ENCODE results near the gene DAPK1.

Gene DAPK1

DNA sequence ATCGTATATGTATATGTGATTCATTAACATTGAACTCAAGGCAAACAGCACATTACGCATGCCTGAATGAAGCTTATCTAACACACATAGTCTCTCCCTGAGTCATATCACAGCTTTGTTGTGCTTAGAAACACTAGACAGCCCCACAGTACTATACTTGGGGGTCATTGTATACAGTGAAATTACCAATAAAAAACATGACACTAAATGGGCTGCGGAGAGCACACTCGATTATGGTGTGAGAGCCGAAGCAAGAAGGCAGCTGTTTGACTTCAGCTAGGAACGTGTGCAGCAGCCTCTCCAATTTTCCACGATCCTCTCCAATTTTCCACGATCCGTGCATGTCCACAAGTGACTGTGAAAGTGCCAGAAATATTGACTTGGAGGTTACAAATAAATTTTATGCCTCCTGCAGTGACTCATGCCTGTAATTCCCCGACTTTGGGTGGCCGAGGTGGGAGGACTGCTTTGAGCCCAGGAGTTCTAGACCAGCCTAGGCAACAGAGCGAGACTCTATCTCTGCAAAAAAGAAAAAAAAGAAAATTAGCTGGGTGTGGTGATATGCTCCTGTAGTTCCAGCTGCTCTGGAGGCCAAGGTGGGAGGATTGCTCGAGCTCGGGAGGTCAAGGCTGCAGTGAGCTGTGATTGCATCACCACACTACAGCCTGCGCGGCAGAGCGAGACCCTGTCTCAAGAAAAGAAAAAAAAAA is 102.4 kb downstream of the DAPK1 start:
- no peak for DNase-seq

DNA sequence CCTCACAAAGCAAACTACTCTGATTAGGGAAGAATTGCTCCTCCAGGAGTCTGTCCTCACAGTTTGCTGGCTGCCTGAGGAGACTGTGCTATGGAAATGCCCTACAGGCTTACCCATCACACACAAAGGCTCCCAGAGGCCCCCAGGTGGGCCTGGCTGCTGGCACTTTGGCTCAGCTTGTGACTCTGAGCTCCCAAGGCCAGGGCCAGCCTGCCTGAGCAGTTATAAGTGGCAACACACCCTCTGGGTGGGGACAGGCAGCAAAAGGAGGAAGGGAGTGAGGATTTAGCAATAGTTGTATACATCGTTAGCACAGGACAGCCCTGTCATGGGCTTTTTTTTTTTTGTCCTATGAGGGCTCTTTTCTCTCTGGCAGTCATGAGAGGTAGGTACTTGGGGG is 103.5 kb downstream of the DAPK1 start:
- DNase-seq, result no peak

DNA sequence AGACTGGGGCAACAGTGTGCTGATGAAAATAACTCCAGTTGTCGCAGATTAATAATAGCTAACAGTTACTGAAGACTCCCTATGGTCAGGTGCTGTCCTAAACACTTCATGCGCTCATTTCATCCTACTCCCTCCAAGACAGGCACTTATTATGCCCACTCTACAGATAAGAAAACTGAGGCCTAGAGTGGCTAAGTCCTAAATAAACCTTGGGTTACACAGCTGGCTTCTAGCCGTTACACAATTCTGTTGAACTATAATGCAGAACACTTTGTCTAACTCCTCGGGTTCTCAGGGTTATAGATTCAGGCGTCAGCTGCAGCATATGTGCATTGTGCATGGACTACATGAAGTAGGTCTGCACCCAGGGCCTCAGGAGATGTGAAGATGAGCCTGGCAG is 103.9 kb downstream of the DAPK1 start:
- DNase-seq, result no peak

DNA sequence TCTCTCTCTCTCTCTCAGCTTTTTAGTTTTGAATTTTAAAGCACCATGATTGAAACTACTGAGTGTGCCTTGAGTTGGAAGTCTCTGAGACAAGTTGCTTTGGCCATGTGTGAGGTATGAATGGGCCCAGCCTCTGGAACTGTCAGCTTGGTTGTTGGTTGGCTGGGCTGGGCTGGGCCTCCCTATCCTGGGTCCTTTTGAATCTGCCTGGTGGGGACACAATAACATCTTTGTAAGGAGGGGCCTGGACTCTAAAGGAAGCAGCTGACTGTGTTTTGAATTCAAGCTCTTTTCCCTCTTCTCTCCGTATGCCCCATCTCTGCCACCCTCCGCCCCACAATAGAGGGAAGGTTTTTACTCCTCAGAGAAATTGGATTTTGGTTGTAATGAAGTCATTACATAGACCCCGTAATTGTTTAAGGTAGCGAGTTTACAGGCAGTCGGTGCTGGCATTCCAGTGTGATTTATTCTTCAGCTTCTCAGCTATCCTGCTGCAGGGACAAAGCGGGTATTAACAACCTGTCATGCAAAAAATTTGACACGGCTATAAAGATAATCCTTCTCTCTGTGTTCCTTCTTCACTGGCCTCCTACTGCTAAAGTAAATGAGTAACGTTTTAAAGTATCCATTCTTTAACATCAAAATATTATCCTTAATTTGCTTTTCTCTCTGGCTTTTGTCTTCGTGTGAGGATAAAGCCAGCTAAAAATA is 105.4 kb downstream of the DAPK1 start:
- DNase-seq, result no peak

DNA sequence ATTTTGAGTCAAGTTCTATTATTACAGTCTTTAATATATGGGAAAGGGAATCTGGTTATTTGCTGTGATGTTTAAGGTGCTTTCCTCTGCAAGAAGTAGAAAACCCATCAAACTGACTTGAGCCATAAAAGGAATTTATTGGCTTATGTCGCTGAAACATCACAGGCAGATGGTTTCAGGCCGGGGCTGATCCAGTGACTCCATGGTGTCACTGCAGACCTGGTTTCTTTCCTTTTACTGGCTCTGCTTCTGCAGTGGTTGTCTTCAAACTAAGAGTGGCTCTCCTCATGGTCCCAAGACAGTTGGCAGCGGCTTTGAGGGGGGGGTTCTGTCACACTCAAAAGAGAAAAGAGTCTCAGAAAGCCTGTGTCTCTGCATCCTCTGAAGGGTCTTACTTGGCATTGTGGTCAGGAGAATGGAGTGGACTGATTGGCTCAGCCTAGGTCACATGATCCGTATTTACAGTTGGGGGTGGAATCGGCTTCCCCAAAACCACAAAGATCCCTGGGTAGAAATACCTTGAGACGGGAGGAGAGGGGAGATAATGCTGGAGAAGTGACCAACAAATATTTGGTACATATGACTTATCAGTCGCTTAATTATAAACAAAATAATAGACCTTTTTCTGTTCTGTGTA is 106.3 kb downstream of the DAPK1 start:
- DNase-seq, result no peak

DNA sequence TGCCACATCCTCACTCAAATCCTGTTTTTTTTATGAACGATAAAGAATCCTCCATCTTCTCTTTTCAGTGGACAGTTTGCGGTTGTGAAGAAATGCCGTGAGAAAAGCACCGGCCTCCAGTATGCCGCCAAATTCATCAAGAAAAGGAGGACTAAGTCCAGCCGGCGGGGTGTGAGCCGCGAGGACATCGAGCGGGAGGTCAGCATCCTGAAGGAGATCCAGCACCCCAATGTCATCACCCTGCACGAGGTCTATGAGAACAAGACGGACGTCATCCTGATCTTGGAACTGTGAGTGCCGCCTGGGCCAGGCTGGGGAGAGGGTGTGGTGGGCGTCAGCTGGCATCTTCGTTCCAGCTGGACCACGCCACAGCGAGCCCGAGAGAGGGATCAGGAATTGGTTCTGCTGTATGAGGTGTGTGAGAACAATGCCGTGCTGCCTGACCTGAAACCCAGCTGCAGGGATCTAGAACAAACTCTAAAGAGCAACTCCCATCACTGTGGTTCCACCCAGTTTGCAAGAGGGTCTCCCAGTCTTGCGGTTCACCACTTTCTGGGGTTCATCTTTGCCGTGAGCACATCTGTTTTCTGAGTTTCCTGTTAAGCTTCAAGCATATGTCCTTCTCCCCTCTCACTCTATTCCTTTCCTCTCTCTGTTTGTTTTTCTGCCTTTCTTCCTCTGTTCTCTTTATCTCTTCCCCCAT is 107.4 kb downstream of the DAPK1 start:
- no peak for DNase-seq

DNA sequence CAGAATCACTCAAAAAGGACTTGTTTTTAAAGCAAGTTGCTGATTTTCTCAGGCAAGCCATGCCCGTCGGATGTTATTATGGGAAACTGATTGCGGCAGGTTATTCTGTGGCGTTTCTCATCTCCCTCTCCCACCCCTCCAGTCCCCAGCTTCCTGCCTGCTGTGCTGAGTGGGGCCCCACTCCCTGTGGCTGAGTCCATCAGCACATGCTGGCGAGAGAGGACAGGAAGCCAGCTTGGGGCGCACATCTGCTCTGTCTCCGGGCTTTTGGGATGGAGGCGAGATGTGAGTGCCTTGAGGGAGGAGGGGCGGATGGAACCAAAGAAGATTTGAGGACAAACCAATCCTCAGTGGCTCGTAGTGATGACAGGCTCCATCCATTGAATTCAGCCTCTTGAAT is 108.0 kb downstream of the DAPK1 start:
- DNase-seq, result no peak

DNA sequence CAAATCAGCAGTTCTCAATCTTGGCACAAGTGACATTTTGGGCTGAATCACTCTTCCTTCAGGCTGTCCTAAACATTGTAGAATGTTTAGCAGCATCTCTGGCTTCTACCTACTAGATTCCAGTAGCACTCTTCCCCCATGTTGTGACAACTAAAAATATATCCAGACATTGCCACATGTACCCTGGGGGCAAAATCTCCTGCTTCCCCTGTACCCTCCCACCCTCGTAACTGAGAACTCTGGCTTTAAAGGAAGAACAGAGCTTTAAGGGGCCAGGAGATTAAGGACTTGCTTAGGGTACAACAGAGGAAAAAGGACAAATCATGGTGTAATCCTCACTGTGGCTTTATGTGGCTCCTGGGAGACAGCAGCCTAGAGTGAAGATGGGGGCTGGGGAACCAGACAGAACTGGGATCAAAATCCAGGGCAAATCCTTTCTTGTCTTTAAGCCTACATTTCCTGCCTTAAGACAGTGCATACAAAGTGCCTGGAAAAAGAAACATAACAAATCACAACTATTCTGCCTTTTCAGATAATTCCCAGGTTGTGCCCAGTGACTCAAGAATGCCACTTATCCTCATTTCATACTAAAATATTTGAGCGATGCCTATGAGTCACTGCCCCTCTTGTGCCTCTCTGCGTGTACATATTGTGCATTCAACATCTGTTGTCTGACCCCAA is 109.3 kb downstream of the DAPK1 start:
- DNase-seq, result no peak

DNA sequence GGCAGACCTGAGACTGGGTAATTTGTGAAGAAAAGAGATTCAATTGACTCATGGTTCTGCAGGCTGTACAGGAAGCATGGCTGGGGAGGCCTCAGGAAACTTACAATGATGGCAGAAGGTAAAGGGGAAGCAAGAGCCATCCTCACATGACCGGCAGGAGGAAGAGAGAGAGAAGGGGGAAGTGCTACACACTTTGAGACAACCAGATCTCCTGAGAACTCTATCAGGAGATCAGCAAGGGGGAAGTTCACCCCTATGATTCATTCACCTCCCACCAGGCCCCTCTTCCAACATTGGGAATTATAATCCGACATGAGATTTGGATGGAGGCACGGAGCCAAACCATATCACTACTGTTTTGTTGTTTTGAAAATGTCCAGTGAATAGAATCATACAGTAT is 110.2 kb downstream of the DAPK1 start:
- DNase-seq, result no peak

DNA sequence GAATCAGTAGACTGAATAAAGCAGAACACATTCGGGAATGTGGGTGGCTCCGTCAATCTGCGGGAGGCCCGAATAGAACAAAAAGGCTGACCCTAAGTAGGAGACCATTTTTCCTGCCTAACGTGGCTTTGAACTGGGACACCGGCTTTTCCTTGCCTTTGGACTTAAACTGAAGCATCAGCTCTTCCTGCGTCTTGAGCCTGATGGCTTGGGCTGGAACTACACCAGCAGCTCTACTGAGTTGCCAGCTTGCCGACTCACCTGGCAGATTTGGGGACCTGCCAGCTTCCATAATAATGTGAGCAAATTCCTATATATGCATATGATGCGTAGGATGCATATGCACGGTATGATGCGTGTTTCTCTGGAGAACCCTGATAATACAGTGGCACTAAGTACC is 111.3 kb downstream of the DAPK1 start:
- DNase-seq, result no peak

DNA sequence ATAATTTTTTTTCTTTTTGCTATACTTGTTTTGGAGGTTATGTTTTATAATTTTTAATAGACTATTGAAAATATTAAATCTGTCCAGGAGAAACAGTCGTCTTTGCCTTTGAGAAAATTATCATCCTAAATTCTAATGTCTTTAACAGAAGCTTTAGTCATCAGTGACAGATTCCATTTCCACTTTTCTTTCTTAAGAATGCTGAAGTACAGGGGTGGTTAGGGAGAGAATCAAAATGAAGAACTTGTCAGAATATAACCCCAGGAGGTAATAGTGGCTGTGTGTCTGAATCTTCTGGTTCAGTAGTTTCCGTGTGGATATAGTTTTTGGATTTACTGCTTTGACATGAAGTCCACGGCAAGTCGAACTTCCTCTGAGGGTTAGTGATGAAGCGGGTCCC is 111.8 kb downstream of the DAPK1 start:
- no peak for DNase-seq

DNA sequence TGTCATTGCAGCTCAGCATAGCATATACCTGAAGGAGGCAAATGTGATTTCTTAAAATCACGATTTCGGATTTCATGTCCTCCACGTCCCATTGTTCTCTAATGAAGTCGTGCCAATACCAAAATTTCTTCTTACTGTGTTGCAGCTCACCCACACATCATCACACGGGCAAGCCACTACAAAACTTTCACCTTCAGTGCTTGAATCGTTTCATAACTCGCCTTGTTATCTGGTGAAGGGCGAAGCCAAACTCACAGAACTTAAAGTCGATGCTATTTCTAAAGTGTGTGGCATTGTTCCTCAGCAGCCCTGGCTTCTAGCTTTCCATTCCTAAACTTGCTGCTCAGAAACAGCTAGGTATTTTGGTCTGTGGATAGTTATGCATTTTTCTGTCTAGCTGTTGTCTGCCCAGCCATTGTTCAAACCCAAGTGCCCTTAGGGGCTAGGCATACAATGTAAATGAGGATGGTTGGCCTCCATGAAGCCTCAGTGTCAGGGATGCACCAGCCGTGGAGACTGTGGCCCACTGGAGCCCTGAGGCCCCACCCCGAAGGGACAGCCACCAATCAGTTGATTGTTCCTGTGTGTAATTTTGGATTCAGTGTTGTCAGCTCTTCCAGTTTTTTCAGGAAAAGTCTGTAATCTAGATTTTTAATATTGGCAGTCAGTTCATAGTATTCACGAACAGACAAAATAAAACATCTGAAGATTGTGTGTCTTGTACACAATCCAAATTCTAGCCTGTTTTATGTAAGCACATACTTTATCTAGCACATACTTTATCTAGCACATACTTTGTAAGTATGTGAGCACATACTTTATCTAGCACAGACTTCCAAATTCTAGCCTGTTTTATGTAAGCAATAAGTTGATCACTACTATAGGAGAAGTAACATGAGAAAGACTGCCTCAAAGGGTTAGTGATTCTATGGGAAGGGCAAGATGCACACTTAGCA is 112.8 kb downstream of the DAPK1 start:
- no peak for DNase-seq

DNA sequence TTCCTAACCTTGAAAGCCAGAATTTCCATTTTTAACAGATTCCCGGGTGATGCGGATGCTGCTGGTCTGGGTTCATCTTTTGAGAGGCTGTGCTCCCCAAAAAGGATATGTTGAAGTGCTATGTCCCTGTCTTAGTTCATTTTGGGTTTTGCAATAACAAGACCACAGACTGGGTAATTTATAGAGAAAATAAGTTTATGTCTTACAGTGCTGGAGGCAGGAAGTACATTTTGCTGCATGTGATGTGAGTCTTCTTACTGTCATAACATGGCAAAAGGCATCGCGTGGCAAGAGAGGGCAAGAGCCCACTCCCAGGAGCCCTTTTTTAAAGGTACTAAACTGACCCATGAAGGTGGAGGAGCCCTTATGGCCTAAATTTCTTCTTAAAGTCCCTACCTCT is 114.1 kb downstream of the DAPK1 start:
- no peak for DNase-seq

DNA sequence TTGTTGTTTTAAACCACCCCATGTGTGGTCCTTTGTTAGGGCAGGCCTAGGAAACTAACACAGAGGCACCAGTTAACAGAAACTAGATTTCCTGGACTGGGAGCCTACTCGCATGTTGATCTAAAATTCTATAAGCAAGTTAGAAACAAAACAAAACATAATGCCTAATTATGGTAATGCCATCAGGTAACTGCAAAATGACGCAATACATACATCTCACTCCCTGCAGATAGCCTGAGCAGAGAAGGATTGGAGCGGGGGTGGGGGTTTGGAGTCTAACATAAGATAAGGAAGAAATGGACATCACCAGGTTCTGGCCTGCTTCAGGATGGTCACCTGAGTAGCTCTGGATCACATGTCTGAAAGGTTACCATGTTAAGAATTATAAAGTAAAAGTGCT is 114.9 kb downstream of the DAPK1 start:
- DNase-seq, result no peak

DNA sequence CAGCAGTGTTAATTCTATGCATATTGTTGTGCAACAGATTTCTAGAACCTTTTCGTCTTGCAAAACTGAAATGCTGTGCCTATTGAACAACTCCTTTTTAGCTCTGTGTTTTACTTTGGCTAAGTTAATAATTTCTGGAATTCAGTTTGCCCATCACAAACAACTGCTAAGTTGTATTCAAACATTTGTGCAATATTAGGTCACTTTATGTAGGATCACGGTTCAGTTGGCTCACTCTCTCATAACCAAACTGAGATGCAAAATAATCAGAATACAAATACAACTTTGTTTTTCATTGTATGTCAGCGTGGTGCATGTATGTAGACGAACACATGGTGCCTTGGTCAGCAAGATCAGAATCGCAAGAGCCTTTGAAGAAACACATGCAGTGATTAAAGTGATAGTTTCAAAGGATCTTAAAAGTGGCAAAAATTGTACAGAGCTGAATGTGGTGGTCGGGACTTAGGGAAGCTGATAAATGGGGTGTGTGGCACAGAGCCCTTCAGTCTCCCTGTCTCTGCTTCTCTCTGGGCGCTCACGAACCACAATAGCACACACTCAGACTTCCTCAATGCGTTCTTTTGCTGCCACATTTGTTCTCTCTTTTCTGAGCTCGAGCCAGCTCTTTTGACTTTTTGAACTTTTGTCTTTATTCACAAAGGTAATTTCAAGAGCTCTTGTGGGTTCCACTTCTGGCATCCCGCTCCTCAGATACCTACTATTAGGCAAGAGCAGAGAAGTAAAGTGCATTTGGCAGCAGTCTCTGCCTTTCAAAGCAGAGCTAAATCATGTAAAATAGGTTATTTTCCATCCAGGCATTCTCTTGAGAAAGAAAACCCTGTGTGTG is 115.8 kb downstream of the DAPK1 start:
- DNase-seq, result no peak

DNA sequence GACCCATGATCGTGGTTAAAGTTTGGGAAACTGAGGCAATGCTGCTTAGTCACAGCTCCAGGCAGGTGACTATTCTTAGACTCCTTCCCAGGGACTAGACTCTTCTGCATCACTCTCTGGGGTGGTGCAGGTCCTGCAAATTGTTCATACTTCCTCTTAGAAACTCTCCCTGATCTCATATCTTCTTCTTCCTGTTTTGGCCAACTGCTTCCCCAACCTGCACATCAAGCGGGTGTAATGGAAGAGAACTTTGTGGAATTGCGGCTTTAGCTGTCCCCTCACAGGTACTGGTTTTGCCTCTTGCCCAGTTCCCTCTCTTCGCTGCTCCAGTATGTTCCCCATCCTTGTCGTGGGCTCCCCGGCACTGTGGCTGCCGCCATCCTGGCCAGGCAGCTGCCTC is 116.7 kb downstream of the DAPK1 start:
- DNase-seq, result no peak

DNA sequence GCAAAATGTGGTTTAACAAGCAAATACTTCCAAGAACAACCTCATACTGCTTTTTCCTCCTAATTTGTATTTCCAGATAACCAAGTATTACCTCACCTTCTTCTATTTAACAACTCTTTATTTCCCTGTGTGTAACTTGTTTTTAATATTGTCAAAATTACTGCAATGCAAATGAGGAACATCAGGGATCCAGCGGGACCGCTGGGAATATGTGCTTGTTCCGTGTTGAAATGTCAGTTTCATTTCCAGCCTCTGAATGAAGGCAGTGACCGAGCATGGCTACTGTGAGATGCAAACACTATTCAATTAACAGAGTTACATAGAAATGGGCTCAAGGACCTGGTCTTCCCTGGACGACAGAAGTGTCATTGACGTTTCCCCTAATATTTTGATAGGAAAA is 117.5 kb downstream of the DAPK1 start:
- DNase-seq, result no peak

DNA sequence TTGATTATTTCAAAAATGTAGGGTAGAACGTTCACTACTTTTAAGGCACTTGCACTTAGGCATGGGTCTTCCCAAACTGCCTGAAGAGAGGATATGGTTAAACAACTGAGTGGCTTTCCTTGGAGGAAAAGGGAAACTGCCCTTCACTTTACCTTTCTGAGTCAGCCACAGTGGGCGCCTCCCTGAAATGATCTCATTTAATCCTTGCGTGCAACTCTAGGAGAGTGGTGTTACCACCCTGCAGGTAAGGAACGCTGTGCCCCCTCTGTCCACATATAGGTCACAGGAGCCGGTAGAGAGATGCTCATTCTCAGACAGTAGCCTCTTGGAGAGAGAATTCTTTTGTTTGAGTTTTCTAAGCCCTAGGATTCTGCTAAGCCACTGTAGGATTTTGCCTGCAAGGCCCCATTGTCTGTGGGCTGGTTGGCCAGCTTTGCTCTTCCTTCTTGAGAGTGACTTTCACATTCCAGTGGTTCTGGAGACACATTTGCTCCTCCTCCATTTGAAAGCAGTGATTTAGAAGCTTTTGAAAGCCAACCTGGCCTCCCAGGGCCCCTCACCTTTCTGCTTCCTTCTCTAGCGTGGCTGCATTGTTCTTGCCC is 118.0 kb downstream of the DAPK1 start:
- DNase-seq, result no peak

DNA sequence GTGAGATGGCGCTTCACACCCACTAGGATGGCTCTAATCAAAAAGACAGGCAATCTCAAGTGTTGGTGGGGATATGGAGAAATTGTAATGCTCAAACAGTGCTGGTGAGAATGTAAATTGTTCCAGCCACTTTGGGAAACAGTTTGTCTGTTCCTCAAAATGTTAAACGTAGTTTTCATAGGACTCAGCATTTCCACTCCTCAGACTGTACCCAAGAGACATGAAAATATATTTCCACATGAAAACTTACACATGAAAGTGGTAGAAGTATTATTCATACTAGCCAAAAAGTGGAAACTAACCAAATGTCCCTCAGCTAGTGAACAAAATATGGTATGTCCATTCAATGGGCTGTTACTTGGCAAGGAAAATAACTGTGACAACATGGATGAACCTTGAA is 120.6 kb downstream of the DAPK1 start:
- DNase-seq, result no peak

DNA sequence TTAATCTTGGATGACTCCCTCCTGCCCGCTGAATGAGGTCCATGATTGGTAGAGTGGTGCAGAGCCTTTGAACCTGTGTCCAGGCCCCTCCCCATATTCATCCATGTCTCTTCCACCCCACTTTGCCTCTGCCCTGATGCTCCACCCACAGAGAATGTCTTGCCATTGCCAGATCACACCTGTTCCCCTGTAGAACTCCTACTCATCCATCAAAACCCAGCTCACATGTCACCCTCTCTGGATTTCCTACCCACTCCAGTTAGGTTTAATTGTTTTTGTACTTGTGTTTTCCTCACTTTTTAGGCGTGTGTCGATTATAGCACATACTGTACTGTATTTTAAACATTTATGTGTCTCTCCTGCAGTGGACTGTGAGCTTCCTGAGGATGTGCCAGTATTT is 121.3 kb downstream of the DAPK1 start:
- no peak for DNase-seq

DNA sequence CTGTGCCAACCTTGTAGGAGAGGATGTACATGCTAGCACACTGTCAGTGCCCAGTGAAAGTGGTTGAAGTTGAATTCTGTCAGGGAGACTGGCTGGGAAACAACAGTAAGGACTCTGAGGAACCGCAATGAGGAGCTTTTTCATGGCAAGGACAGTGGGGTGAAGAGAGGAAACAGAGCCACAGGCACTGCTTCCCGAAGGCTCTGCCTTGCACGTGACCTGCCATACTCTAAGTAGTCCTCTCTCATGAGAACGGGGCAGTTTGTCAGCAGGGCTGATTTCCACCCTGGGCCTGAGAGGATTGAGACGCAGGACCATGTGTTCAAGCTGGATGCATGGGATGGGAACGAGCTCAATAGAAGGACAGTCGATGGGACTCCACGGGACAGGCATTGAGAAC is 121.7 kb downstream of the DAPK1 start:
- no peak for DNase-seq
